HG03342 (cell line): ENCODE data around the gene KCNK10.

Source experiments
- ATAC-seq: cut with Tn5 transposase; IDR thresholded peaks from one replicate; pipeline ENCODE4 v1.9.1; 2021; ENCODE audit warnings: mild to moderate bottlenecking, moderate library complexity; ENCODE audit not compliant: unreplicated experiment

The KCNK10 gene

DNA sequence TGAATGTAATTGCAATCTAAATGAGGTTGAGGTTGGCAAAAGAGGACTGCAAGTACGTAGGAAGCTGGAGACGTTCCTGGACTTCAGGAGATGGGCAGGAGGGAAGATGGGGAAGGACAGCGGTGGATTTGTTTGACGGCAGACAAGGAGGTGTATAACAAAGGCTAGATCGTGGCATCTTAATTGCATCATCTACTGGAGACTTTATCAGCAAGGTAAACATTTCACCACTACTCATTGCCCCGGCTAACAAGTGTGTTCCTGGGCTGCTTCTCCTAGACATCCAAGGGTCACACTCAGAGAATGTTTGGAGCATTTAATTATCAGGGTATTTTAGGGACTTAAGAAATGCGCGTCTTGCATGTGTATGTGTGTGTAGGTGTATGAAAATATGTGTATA is 128.5 kb downstream of the KCNK10 start:
- no peak for ATAC-seq

GRCh38 chr14:88191605-88192004 is 131.5 kb downstream of the KCNK10 start:
- no peak for ATAC-seq

GRCh38 chr14:88189417-88190191 is 133.5 kb downstream of the KCNK10 start:
- peak; percentile 78 for ATAC-seq

- ATAC-seq: peak; percentile 56
Observed at GRCh38 chr14:88188745-88189416, 134.2 kb downstream of the KCNK10 start.

DNA sequence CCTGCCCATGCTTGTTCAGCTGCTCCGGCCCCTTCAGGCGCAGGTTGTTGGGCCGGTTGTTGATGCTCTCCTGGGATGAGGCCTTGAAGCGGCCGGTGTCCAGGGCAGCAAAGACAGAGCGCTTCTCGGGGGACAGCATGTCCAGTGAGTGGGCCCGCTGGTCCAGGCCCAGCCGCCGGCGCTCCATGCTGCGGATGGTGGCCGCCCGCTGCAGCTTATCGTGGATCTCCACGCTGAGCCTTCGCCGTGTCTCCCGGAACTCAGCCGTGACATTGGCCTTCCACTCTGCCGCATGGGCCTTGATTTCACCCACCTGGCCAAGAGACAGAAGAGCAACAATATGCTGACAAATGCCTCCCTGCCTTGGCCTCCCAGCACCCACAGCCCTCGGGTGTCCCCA is 137.2 kb downstream of the KCNK10 start:
- ATAC-seq: no peak

- no peak for ATAC-seq
Observed at GRCh38 chr14:88184956-88185355, 138.1 kb downstream of the KCNK10 start.

GRCh38 chr14:88181072-88181471 is 142.0 kb downstream of the KCNK10 start:
- ATAC-seq: peak; percentile 60

DNA sequence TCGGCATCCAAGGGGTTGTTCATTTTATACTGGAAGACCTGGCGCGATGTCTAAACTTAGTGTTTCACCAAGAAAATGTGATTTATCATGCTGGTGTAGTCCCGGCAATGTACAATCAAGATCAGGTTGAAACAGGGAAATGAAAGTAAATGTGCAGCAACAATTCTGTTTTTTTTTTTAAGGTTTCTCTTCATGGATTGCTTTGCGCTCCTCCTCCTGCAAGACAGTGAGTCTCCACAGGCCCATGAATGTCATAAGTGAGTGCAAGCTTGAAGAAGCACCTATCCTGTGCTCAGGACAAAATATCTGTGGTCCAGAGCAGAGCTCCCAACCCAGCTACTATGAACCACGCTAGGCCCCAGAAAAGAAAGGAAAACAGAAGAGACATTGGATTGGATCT is 143.4 kb downstream of the KCNK10 start:
- ATAC-seq: no peak

DNA sequence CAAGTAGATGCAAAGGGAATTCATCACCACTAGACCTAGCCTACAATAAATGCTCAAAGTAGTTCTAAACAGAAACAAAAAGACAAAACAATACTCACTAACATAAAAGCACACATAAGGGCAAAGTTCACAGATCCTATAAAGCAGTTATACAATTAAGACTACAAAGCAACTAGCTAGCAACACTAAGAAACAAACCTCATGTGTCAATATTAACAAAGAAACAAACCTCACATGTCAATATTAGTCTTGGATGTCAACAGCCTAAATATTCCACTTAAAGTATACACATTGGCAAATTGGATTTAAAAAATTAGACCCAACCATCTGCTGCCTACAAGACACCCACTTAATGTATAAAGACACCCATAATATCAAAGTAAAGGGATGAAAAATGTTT is 152.7 kb downstream of the KCNK10 start:
- ATAC-seq: no peak

DNA sequence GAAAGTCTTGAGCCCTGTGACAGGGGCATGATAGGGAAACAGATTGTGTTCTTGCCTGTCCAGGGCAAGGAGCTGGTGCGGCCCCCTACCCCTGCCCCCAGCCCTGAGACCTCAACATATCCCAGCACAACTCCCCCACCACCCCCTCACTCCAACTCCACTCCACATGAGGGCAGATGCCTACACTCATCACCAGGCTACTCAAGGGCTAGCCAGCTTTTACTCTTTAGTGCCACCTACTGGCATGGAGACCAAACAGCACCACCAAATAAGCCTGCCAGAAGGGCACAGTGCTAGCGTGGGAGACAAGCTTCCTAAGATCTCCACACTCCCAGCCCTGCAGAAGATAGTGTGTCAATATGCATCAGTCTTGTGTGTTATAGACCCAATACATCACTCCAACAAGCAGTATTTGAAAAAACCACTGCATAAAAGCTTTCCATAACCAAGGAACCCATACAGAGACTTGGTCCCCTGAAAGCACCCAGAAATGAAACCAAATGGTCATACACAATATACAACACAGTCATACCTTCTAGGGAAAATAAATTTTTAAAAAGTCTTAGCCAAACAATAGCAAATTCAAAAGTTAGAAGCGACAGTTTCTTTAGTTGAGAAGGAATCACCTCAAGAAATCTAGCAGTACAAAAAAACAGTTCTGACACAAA is 154.4 kb downstream of the KCNK10 start:
- ATAC-seq: peak; percentile 76

- ATAC-seq: no peak
Observed at GRCh38 chr14:88168025-88168424, 155.0 kb downstream of the KCNK10 start.

GRCh38 chr14:88166616-88167015 is 156.5 kb downstream of the KCNK10 start:
- no peak for ATAC-seq

GRCh38 chr14:88164906-88165534 is 158.0 kb downstream of the KCNK10 start:
- ATAC-seq: no peak

DNA sequence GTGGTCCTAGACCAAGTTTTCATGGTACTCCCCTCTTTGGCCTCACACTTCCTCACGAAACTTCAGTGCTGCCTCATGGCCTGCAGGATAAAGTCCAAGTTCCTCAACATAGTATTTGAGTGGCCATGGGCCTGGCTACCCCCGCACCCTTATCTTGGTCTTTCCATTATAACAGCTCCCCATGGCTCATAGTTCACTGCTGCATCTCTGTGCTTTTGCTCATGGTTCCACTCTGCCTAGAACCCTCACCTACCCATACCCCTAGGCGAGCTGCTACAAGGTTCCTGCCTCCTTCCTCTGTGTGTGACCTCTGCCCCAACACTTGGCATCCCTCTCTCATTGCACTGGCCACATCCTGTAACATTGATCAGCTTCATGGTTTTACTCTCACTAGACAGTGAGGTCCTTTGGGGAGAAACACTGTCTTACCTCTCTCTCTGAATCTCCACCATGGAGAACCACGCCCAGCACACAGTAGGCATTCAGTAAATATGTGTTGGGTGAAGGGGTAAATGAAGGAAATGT is 159.3 kb downstream of the KCNK10 start:
- no peak for ATAC-seq

DNA sequence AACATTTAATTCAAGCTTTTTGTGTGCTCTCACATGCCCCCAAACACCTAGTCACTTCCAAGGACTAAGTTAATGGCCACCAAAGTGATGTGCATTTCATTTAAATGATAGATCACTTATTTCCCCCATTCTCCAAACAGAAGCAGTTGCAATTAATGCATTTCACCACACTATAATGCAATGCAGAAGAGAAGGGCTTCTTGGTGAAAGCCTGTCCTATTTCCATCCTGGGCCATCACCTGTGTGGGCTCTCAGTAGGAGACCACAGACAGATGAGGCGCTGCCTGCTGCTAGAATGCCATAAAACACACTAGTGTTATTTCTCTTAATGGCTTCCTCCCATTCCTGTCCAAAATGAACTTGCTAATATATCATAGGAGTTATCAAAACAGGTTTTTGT is 166.9 kb downstream of the KCNK10 start:
- no peak for ATAC-seq

GRCh38 chr14:88154926-88155325 is 168.1 kb downstream of the KCNK10 start:
- ATAC-seq: no peak

DNA sequence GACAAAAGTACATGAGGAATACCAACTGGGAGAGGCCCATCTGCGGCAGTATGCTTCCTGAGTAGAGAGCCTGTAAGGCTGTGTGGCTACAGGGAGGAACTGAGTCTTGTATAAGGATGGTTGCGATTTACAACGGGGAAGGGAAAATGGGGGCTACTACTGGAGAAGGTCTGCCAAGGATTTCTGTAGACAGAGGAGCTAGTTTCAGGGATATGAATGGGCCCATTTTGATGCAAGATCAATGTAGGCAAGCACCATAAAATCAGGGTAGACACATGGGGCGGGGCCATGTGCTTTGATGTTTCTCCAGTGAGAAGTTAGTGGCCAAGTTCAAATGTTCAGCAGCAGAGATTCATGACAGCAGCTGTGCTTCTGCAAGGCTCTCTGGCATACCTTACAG is 168.7 kb downstream of the KCNK10 start:
- no peak for ATAC-seq

GRCh38 chr14:88146881-88147649 is 176.0 kb downstream of the KCNK10 start:
- ATAC-seq: no peak

GRCh38 chr14:88143810-88144209 is 179.3 kb downstream of the KCNK10 start:
- no peak for ATAC-seq

DNA sequence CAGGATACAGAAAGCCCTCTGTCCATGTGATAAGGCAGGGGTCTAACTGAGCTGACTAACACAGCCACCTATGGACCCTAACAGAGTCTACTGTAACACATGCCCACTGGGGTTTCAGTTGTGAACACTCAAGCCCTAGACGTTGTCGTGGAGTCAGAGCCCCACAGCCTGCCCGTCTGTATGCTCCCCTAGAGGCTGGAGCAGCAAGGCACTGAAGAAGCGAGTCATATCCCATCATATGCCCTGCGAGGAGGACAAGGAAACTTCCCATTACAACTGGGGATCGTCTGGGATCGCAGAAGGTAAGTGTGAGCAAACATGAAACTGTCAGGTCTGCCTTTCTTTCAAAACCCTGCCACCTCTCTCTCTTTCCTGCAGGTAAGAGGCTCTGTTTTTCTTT is 180.1 kb downstream of the KCNK10 start:
- no peak for ATAC-seq

- ATAC-seq: no peak
Observed at GRCh38 chr14:88140874-88141273, 182.2 kb downstream of the KCNK10 start.
